ENCODE data around the gene SMPD3. TPM values are rescaled to one million over a fixed set of nuclear protein-coding genes. Genes with fewer than 3 reads are reported as not detected.

The SMPD3 gene
- total and polyA plus RNA-seq, 2 experiments from 2014 or later, result 0.57 to 0.83 TPM

GRCh38 chr16:68403177-68403576 is 45.1 kb downstream of the SMPD3 start:
- H3K4me1 Mint-ChIP-seq, result peaks cover 15% of the 10 kb centered on the region

More at GRCh38 chr16:68403177-68403576, 45.1 kb downstream of the SMPD3 start:
- no peak for ATAC-seq
- no peak overlapping the region for H3K27ac Mint-ChIP-seq
- H3K4me3 Mint-ChIP-seq, result no peak overlapping the region
- H3K9me2 ChIP-seq (ENCODE audit: insufficient read depth), result no peaks in the 10 kb centered on the region
- H3K27ac ChIP-seq (ENCODE audit: low read depth), result no peak overlapping the region
- no peaks in the 10 kb centered on the region for H3K36me3 Mint-ChIP-seq (ENCODE audit: low read depth)
- DNase-seq (ENCODE audit: low spot score), result no peak
- TF ChIP-seq NANOG (IDR thresholded peaks at IDR 0.05; ENCODE audit: borderline replicate concordance) (no peak), CREB1 (CRISPR knock-in tag; IDR thresholded peaks at IDR 0.05; ENCODE audit: low read depth) (no peak), ETS1 (IDR thresholded peaks at IDR 0.05) (no peak), REST (IDR thresholded peaks at IDR 0.05; ENCODE audit: unreplicated experiment) (no peak), STAT1 (IDR thresholded peaks at IDR 0.05; ENCODE audit: unreplicated experiment) (no peak), ZNF114 (CRISPR knock-in tag; IDR thresholded peaks at IDR 0.05) (no peak), EZH2 (IDR thresholded peaks at IDR 0.05; ENCODE audit: low read depth, unreplicated experiment) (no peak), ZNF462 (CRISPR knock-in tag; IDR thresholded peaks at IDR 0.05) (no peak), CTCF (conservative IDR thresholded peaks at IDR 0.05; ENCODE audit: low read depth in 2 of 2) (no peak), POLR2AphosphoS5 (IDR thresholded peaks at IDR 0.05; ENCODE audit: low read depth) (no peak), EZH2phosphoT487 (IDR thresholded peaks at IDR 0.05; ENCODE audit: unreplicated experiment) (no peak), ZNF331 (CRISPR knock-in tag; IDR thresholded peaks at IDR 0.05; ENCODE audit: low read depth) (no peak)
- no peak overlapping the region for H3K4me2 ChIP-seq
- H3K4me3 ChIP-seq, result no peak overlapping the region
- H3K79me2 ChIP-seq (replicated peaks; ENCODE audit: insufficient read depth), result no peaks in the 10 kb centered on the region
- no peaks in the 10 kb centered on the region for H3F3A ChIP-seq (replicated peaks; ENCODE audit: low read depth)
- no peaks in the 10 kb centered on the region for H3K36me3 ChIP-seq (ENCODE audit: insufficient read depth)
- no peaks in the 10 kb centered on the region for H3K9me3 Mint-ChIP-seq
- no peaks in the 10 kb centered on the region for H3K27me3 ChIP-seq (ENCODE audit: insufficient read depth)
- H4K20me1 ChIP-seq (replicated peaks; ENCODE audit: insufficient read depth), result no peaks in the 10 kb centered on the region
- 0 out of 2 replicates have a peak, but pooled peaks cover 7% of the 10 kb centered on the region for H3K4me1 ChIP-seq (ENCODE audit: insufficient read depth)
- no peak overlapping the region for H2AFZ ChIP-seq
- no peaks in the 10 kb centered on the region for H3K27me3 Mint-ChIP-seq (ENCODE audit: insufficient read depth, low read depth, poor library complexity)
